ENCODE data around the gene LNX2.
A peak's percentile ranks its signal among the peaks of the same experiment; 100 is the strongest.

The LNX2 gene

GRCh38 chr13:27607125-27607524 lies 13.2 kb downstream of the LNX2 start:
- peak; percentile 79 for DNase-seq (ENCODE audit: low read depth, low spot score)

- DNase-seq (ENCODE audit: low read depth, low spot score) = no peak
Measured at GRCh38 chr13:27605610-27606200, 14.6 kb downstream of the LNX2 start.

GRCh38 chr13:27605099-27605498 lies 15.2 kb downstream of the LNX2 start:
- DNase-seq (ENCODE audit: low read depth, low spot score) = no peak

- DNase-seq (ENCODE audit: low read depth, low spot score) = no peak
Measured at GRCh38 chr13:27601803-27602202, 18.5 kb downstream of the LNX2 start.

- DNase-seq (ENCODE audit: low read depth, low spot score) = no peak
Measured at GRCh38 chr13:27601208-27601607, 19.1 kb downstream of the LNX2 start.

- no peak for DNase-seq (ENCODE audit: low read depth, low spot score)
Measured at GRCh38 chr13:27600711-27601110, 19.6 kb downstream of the LNX2 start.

- peak; percentile 88 for DNase-seq (ENCODE audit: low read depth, low spot score)
Measured at GRCh38 chr13:27599845-27600553, 20.3 kb downstream of the LNX2 start.

GRCh38 chr13:27599096-27599495 lies 21.2 kb downstream of the LNX2 start:
- no peak for DNase-seq (ENCODE audit: low read depth, low spot score)

GRCh38 chr13:27595055-27595811 lies 25.1 kb downstream of the LNX2 start:
- DNase-seq (ENCODE audit: low read depth, low spot score) = no peak

- DNase-seq (ENCODE audit: low read depth, low spot score) = no peak
Measured at GRCh38 chr13:27593267-27593666, 27.1 kb downstream of the LNX2 start.

- DNase-seq (ENCODE audit: low read depth, low spot score) = no peak
Measured at GRCh38 chr13:27592865-27593264, 27.5 kb downstream of the LNX2 start.

GRCh38 chr13:27588405-27588804 lies 31.9 kb downstream of the LNX2 start:
- no peak for DNase-seq (ENCODE audit: low read depth, low spot score)

GRCh38 chr13:27587095-27587746 lies 33.1 kb downstream of the LNX2 start:
- DNase-seq (ENCODE audit: low read depth, low spot score) = no peak

GRCh38 chr13:27583645-27584044 lies 36.7 kb downstream of the LNX2 start:
- DNase-seq (ENCODE audit: low read depth, low spot score) = peak; percentile 49

GRCh38 chr13:27578121-27579030 lies 42.0 kb downstream of the LNX2 start:
- DNase-seq (ENCODE audit: low read depth, low spot score) = no peak

- no peak for DNase-seq (ENCODE audit: low read depth, low spot score)
Measured at GRCh38 chr13:27574661-27575060, 45.7 kb downstream of the LNX2 start.

- DNase-seq (ENCODE audit: low read depth, low spot score) = peak; percentile 22
Measured at GRCh38 chr13:27573265-27573664, 47.1 kb downstream of the LNX2 start.

GRCh38 chr13:27572234-27572901 lies 48.0 kb downstream of the LNX2 start:
- no peak for DNase-seq (ENCODE audit: low read depth, low spot score)

- no peak for DNase-seq (ENCODE audit: low read depth, low spot score)
Measured at GRCh38 chr13:27570906-27571305, 49.4 kb downstream of the LNX2 start.

GRCh38 chr13:27569405-27569804 lies 50.9 kb downstream of the LNX2 start:
- DNase-seq (ENCODE audit: low read depth, low spot score) = no peak

GRCh38 chr13:27565818-27566217 lies 54.5 kb downstream of the LNX2 start:
- no peak for DNase-seq (ENCODE audit: low read depth, low spot score)
